Measurements from ENCODE around the gene QRFP. TPM values are rescaled to one million over a fixed set of nuclear protein-coding genes. Genes with fewer than 3 reads are reported as not detected.

QRFP gene
- total RNA-seq, 4 donors from 2014 or later, result not detected

GRCh38 chr9:130906735-130907416 lies 10.3 kb upstream of the QRFP start:
- intact Hi-C loops (cut with DNase I; ENCODE audit: low total_unique reads), result no loop called here
- H3K9me3 ChIP-seq, result no peaks in the 10 kb centered on the region

GRCh38 chr9:130905902-130906734 lies 9.5 kb upstream of the QRFP start:
- peaks cover 0 to 2% of the 10 kb centered on the region in 2 donors for H3K27me3 ChIP-seq
- no peaks in the 10 kb centered on the region for H3K4me1 ChIP-seq
- no peaks in the 10 kb centered on the region for H3K9me3 ChIP-seq
- no peaks in the 10 kb centered on the region for H3K36me3 ChIP-seq
- no peak for DNase-seq
- H3K27ac ChIP-seq, result no peak overlapping the region
- intact Hi-C loops (cut with DNase I; ENCODE audit: low total_unique reads), result no loop called here
- TF ChIP-seq CTCF (IDR thresholded peaks at IDR 0.05), result no peak
- TF ChIP-seq POLR2A (IDR thresholded peaks at IDR 0.05), result no peak
- no peak overlapping the region for H3K4me3 ChIP-seq

More at GRCh38 chr9:130906735-130907416, 10.3 kb upstream of the QRFP start:
- no peak overlapping the region for H3K27ac ChIP-seq
- DNase-seq, result no peak
- H3K4me3 ChIP-seq, result no peak overlapping the region
- H3K36me3 ChIP-seq, result no peaks in the 10 kb centered on the region
- peaks cover 0 to 2% of the 10 kb centered on the region in 2 donors for H3K27me3 ChIP-seq
- no peaks in the 10 kb centered on the region for H3K4me1 ChIP-seq
- TF ChIP-seq CTCF (IDR thresholded peaks at IDR 0.05), result no peak
- no peak for TF ChIP-seq POLR2A (IDR thresholded peaks at IDR 0.05)

GRCh38 chr9:130905125-130905901 lies 8.7 kb upstream of the QRFP start:
- no peak overlapping the region for H3K4me3 ChIP-seq
- no peak for TF ChIP-seq POLR2A (IDR thresholded peaks at IDR 0.05)
- TF ChIP-seq CTCF (IDR thresholded peaks at IDR 0.05), result no peak
- no peak overlapping the region for H3K27ac ChIP-seq
- H3K36me3 ChIP-seq, result no peaks in the 10 kb centered on the region
- no peak for DNase-seq
- H3K9me3 ChIP-seq, result no peaks in the 10 kb centered on the region
- H3K4me1 ChIP-seq, result no peaks in the 10 kb centered on the region
- intact Hi-C loops (cut with DNase I; ENCODE audit: low total_unique reads), result no loop called here
- peaks cover 0 to 2% of the 10 kb centered on the region in 2 donors for H3K27me3 ChIP-seq

GRCh38 chr9:130904070-130905044 lies 7.7 kb upstream of the QRFP start:
- TF ChIP-seq POLR2A (IDR thresholded peaks at IDR 0.05), result no peak
- H3K4me1 ChIP-seq, result no peaks in the 10 kb centered on the region
- no peaks in the 10 kb centered on the region for H3K36me3 ChIP-seq
- H3K27ac ChIP-seq, result no peak overlapping the region
- intact Hi-C loops (cut with DNase I; ENCODE audit: low total_unique reads), result no loop called here
- H3K9me3 ChIP-seq, result no peaks in the 10 kb centered on the region
- H3K4me3 ChIP-seq, result no peak overlapping the region
- peaks cover 0 to 2% of the 10 kb centered on the region in 2 donors for H3K27me3 ChIP-seq
- no peak for DNase-seq
